Fibroblast of lung (primary cell): ENCODE data around the gene KCTD18. TPM values are rescaled to one million over a fixed set of nuclear protein-coding genes. Genes with fewer than 3 reads are reported as not detected.

ENCODE experiments used
- DNase-seq, 2 donors: peaks; one replicate each; pipeline versions ENCODE4 v3.0.0 to v3.0.0-alpha.2; 2010; ENCODE audit warnings: low read depth in 2 of 2
- H2AFZ ChIP-seq: 2 replicates; pipeline ENCODE4 v1.5.1; 2012; ENCODE audit warnings: low read length, control low read depth, inconsistent platforms
- H3K27ac ChIP-seq: 2 replicates; pipeline ENCODE4 v1.5.1; 2011; ENCODE audit warnings: low read length, control low read depth; ENCODE audit not compliant: insufficient read depth
- H3K27me3 ChIP-seq: 2 replicates; pipeline ENCODE4 v1.5.1; 2011; ENCODE audit warnings: mild to moderate bottlenecking, low read length; ENCODE audit not compliant: control insufficient read depth, insufficient read depth
- H3K36me3 ChIP-seq: 2 replicates; pipeline ENCODE4 v1.5.1; 2011; ENCODE audit warnings: low read length; ENCODE audit not compliant: control insufficient read depth, insufficient read depth
- H3K4me1 ChIP-seq: 2 replicates; pipeline ENCODE4 v1.5.1; 2011; ENCODE audit warnings: low read length; ENCODE audit not compliant: control insufficient read depth, insufficient read depth; ENCODE audit errors: extremely low read depth
- H3K4me2 ChIP-seq: 2 replicates; pipeline ENCODE4 v1.5.1; 2011; ENCODE audit warnings: low read length, control low read depth; ENCODE audit not compliant: insufficient read depth; ENCODE audit errors: extremely low read depth
- H3K4me3 ChIP-seq, 4 experiments: fragments of 200-600 bp in 1 of 4; sonication (generic) in 1 of 4; replicated peaks in 1 of 4; 2 replicates each; pipeline ENCODE4 v1.5.1; 2011 to 2016; ENCODE audit warnings: low read length in 4 of 4, low read depth in 3 of 4, mild to moderate bottlenecking in 3 of 4, control low read depth in 2 of 4, inconsistent platforms in 1 of 4, mixed read lengths in 1 of 4; ENCODE audit not compliant: insufficient read depth in 1 of 4; ENCODE audit errors: control extremely low read depth in 1 of 4
- H3K79me2 ChIP-seq: 2 replicates; pipeline ENCODE4 v1.5.1; 2012; ENCODE audit warnings: mild to moderate bottlenecking, low read length, inconsistent platforms; ENCODE audit not compliant: control insufficient read depth, insufficient read depth
- H3K9ac ChIP-seq: 2 replicates; pipeline ENCODE4 v1.5.1; 2011; ENCODE audit warnings: mild to moderate bottlenecking, low read length, control low read depth; ENCODE audit not compliant: insufficient read depth
- H3K9me3 ChIP-seq: 2 replicates; pipeline ENCODE4 v1.5.1; 2012; ENCODE audit warnings: low read depth, low read length; ENCODE audit not compliant: control insufficient read depth, insufficient read depth
- H4K20me1 ChIP-seq: 2 replicates; pipeline ENCODE4 v1.5.1; 2011; ENCODE audit warnings: low read length; ENCODE audit not compliant: control insufficient read depth, insufficient read depth; ENCODE audit errors: extremely low read depth
- EZH2 ChIP-seq: IDR thresholded peaks from 2 replicates; pipeline ENCODE4 v1.5.1; 2012; ENCODE audit warnings: low read length, control low read depth, mild to moderate bottlenecking; ENCODE audit errors: missing control alignments
- polyA plus RNA-seq, 2 donors: library from polyadenylated mRNA; depleted of rRNA in 1 of 2; stranded (reverse) in 1 of 2; unstranded in 1 of 2; fragments of >200 nt; gene quantifications; 2 replicates each; pipeline ENCODE4 v1.2.1, GENCODE V29; 2011 to 2012; ENCODE audit warnings: missing spikeins in 1 of 2
- total RNA-seq: library from RNA; depleted of rRNA; stranded (reverse); fragments of >200 nt; gene quantifications from 2 replicates; pipeline ENCODE4 v1.2.1, GENCODE V29; 2014
- TF ChIP-seq, protein P1 (sequence below), 2 donors: IDR thresholded peaks in 1 of 2; conservative IDR thresholded peaks in 1 of 2; 1 replicate in 1 of 2; 2 replicates in 1 of 2; pipeline ENCODE4 v1.5.1; 2011 to 2012; ENCODE audit warnings: low read length in 2 of 2, control low read depth in 1 of 2, inconsistent platforms in 1 of 2, low read depth in 1 of 2, mild to moderate bottlenecking in 1 of 2

The KCTD18 gene
- total and polyA plus RNA-seq, 2 donors (not counting 1 experiment from before 2014, with no cell fraction given): 14.0 to 29.4 TPM

DNA sequence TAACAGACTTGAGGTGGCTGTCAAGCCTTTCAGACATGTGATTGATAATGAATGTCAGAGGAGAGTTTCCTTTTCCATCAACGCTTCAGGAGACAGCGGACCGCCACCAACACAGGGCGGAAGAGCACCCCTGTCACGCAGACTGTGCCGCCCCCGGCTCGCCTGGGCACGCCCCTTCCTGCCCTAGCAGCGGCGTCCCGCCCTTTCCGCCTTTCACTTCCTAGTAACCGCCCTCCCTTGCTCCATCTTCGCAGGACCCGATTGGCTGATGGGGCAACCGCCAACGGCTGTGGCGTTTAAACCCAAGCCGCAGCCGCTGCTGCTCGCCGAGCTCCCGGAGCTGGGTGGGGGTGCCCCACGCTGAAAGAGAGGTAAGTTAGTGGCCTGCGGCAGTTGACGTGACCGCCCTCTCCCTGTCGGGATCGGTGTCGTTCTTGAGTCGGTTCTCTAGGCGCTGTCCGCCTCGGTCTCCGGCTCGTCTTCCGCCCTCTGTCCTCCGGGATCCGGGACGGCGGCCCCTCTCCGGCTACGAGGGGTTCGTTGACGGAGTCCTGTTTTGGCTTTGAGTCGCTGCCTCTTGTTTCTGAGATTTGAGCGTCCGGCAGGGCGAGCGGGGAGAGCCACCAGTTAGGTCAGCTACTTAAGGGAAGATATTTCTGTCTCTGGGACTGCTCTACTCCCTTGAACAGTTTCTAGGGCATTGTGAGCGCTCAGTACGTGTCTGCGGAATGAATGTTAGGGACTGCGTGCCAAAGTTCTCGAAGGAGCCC, 16.2 kb upstream of the KCTD18 start, which contains the start of gene SGO2:
SGO2 (plus strand) TSS at position 326 of the 770 bp plus-strand sequence. CDS start 6,769 bp downstream, outside the sequence.
- peak within 1 kb of the TSS; percentile 67 to 88 (median 83) for H3K4me3 ChIP-seq
- no peaks in the 10 kb centered on the region for H3K27me3 ChIP-seq
- peaks cover 8% of the 10 kb centered on the region for H3K4me1 ChIP-seq
- H3K9me3 ChIP-seq: no peaks in the 10 kb centered on the region
- H3K79me2 ChIP-seq: peaks cover 49% of the 10 kb centered on the region
- H3K27ac ChIP-seq: peak within 1 kb of the TSS; percentile 57
- peak within 1 kb of the TSS; percentile 68 for H3K9ac ChIP-seq
- H3K4me2 ChIP-seq: peak within 1 kb of the TSS; percentile 93
- peak; percentile 90 to 92 for DNase-seq
- H3K36me3 ChIP-seq: no peaks in the 10 kb centered on the region
- no peaks in the 10 kb centered on the region for H4K20me1 ChIP-seq
- TF ChIP-seq, protein P1, sequence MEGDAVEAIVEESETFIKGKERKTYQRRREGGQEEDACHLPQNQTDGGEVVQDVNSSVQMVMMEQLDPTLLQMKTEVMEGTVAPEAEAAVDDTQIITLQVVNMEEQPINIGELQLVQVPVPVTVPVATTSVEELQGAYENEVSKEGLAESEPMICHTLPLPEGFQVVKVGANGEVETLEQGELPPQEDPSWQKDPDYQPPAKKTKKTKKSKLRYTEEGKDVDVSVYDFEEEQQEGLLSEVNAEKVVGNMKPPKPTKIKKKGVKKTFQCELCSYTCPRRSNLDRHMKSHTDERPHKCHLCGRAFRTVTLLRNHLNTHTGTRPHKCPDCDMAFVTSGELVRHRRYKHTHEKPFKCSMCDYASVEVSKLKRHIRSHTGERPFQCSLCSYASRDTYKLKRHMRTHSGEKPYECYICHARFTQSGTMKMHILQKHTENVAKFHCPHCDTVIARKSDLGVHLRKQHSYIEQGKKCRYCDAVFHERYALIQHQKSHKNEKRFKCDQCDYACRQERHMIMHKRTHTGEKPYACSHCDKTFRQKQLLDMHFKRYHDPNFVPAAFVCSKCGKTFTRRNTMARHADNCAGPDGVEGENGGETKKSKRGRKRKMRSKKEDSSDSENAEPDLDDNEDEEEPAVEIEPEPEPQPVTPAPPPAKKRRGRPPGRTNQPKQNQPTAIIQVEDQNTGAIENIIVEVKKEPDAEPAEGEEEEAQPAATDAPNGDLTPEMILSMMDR (conservative IDR thresholded peaks at IDR 0.05 in 1 of 2, IDR thresholded peaks at IDR 0.05 in 1 of 2; ENCODE audit: low read depth in 1 of 2, low read length in 2 of 2): no peak
- TF ChIP-seq EZH2: no peak
- H2AFZ ChIP-seq: peak within 1 kb of the TSS; percentile 98

DNA sequence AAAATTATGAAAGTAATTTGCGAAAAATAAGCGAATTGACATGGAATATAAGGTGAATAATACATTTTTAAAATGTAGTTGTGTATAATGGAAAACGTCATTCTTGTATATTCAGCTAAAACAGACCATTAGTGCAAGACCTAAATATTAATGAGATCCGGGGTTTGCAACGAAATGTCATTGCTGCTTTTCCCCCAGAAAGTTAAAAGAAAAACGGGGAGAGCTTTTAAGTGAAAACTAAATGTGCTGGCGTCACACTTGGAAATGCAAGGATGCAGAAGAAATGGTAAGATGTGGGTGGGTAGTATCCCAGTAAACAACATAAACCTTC, 15.6 kb upstream of the KCTD18 start:
- no peaks in the 10 kb centered on the region for H3K27me3 ChIP-seq
- TF ChIP-seq, protein P1 (conservative IDR thresholded peaks at IDR 0.05 in 1 of 2, IDR thresholded peaks at IDR 0.05 in 1 of 2; ENCODE audit: low read depth in 1 of 2, low read length in 2 of 2): no peak
- no peak for TF ChIP-seq EZH2
- no peaks in the 10 kb centered on the region for H3K9me3 ChIP-seq
- H4K20me1 ChIP-seq: no peaks in the 10 kb centered on the region
- H3K36me3 ChIP-seq: no peaks in the 10 kb centered on the region
- peak overlapping the region; percentile 55 for H3K4me2 ChIP-seq
- DNase-seq: no peak
- no peak overlapping the region for H3K9ac ChIP-seq
- peak overlapping the region; percentile 57 for H3K27ac ChIP-seq
- peak overlapping the region; percentile 95 for H2AFZ ChIP-seq
- peaks cover 8% of the 10 kb centered on the region for H3K4me1 ChIP-seq
- peaks cover 44% of the 10 kb centered on the region for H3K79me2 ChIP-seq
- peak overlapping the region; percentile 67 to 88 (median 83) for H3K4me3 ChIP-seq

DNA sequence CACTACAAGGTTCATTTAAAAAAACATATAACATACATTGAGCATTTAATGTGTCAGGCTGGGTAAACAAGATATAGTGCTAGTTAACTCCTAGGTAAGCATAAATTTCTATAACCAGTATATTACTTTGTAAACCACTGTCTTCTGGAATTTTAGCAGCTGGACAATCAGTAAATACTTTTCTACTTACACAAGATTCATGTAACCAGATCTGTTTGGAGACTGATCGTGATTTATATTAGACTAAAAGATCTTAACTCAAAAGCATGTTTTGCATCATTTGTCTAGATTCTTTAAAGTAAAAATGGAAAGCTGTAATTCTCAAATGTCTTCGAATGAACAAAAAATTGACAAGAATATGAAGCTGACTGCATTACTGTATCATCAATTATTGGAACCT, 15.2 kb upstream of the KCTD18 start:
- DNase-seq: peak in 1 of 2 donors; percentile 8
- peaks cover 39% of the 10 kb centered on the region for H3K79me2 ChIP-seq

More for the DNA sequence above, 15.2 kb upstream of the KCTD18 start:
- Histone ChIP-seq H3K9me3 (no peaks in the 10 kb centered on the region), H3K9ac (no peak overlapping the region), H3K36me3 (no peaks in the 10 kb centered on the region), H4K20me1 (no peaks in the 10 kb centered on the region), H2AFZ (no peak overlapping the region), H3K4me2 (peak overlapping the region; percentile 55), H3K4me3 (peak overlapping the region in 3 of 4 experiments; percentile 81 to 88 (median 85)), H3K27ac (no peak overlapping the region), H3K27me3 (no peaks in the 10 kb centered on the region), H3K4me1 (peaks cover 8% of the 10 kb centered on the region)
- TF ChIP-seq, protein P1 (conservative IDR thresholded peaks at IDR 0.05 in 1 of 2, IDR thresholded peaks at IDR 0.05 in 1 of 2; ENCODE audit: low read depth in 1 of 2, low read length in 2 of 2): no peak
- no peak for TF ChIP-seq EZH2
